Measurements from ENCODE around the gene DEFB113.

DEFB113 gene

GRCh38 chr6:49937017-49937416 lies 32.4 kb downstream of the DEFB113 start:
- no peak for TF ChIP-seq ZFX (IDR thresholded peaks at IDR 0.05)
- no peak for TF ChIP-seq CTCF (conservative IDR thresholded peaks at IDR 0.05)
- no peak overlapping the region for H3K27ac ChIP-seq

- H3K27ac ChIP-seq, result no peak overlapping the region
- TF ChIP-seq CTCF (conservative IDR thresholded peaks at IDR 0.05) (no peak), ZFX (IDR thresholded peaks at IDR 0.05) (no peak)
These were observed 34.0 kb downstream of the DEFB113 start for GRCh38 chr6:49935387-49935786.

- TF ChIP-seq CTCF (conservative IDR thresholded peaks at IDR 0.05), result no peak
- TF ChIP-seq ZFX (IDR thresholded peaks at IDR 0.05), result no peak
These were observed 34.7 kb downstream of the DEFB113 start for GRCh38 chr6:49934770-49935169.

GRCh38 chr6:49933526-49933925 lies 35.9 kb downstream of the DEFB113 start:
- TF ChIP-seq ZFX (IDR thresholded peaks at IDR 0.05) (no peak), CTCF (conservative IDR thresholded peaks at IDR 0.05) (no peak)
- H3K27ac ChIP-seq, result no peak overlapping the region

More at GRCh38 chr6:49934770-49935169, 34.7 kb downstream of the DEFB113 start:
- H3K27ac ChIP-seq, result no peak overlapping the region

DNA sequence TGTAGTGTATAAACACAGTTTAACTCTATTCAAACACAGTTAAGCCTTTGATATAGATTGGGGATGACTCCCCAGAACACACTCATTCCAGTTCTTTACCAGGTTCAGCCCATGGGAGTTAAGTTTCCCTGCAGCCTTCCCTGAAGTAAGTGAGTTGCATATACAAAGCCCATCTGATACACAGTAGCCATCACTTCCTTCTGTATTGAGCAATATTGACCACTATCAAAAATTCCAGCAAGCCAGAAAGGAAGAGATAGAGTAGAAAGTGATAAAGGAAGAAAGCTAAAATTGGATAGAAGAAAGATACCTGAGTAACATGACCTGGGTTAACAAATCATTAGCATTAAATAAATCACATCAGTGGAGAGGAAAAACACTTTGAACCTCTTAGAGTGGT lies 40.1 kb downstream of the DEFB113 start:
- no peak overlapping the region for H3K27ac ChIP-seq
- TF ChIP-seq ZFX (IDR thresholded peaks at IDR 0.05), result no peak

GRCh38 chr6:49923826-49924225 lies 45.6 kb downstream of the DEFB113 start:
- no peak; the same call in 1 of the 2 replicates for TF ChIP-seq CTCF (conservative IDR thresholded peaks at IDR 0.05)
- H3K27ac ChIP-seq, result no peak overlapping the region

DNA sequence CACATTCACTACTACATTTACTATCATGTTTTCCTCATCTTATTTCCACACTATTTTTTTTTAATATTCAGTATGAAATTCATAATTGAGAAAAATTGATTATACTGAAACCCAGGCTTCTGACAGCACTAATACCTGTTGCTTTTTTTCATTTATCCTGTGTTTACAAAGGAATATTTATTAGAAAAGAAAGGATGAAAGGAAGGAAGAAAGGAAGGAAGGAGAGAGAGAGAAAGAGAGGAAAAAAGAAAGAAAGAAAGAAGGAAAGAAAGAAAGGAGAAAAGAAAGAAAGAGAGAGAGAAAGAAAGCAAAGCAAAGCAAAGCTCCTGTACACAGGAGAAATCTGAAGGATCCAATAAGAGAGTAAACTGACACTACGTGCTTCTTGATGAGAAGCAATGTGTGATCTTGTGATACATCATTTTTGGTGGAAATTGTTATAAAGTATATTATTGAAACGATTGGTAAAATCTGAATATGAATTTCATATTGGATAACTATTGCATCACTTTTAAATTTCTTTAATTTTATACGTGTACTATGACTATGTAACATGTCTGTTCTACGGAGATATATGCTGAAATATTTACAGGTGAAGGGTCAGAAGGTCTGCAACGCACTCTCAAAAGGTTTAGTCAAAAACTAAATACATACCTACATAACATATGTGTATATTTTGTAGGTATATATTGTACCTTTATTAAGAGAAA lies 49.3 kb downstream of the DEFB113 start:
- TF ChIP-seq ZFX (IDR thresholded peaks at IDR 0.05) (no peak), CTCF (conservative IDR thresholded peaks at IDR 0.05) (no peak)
- no peak overlapping the region for H3K27ac ChIP-seq

- TF ChIP-seq ZFX (IDR thresholded peaks at IDR 0.05) (no peak), CTCF (conservative IDR thresholded peaks at IDR 0.05) (no peak)
- no peak overlapping the region for H3K27ac ChIP-seq
These were observed 50.2 kb downstream of the DEFB113 start for GRCh38 chr6:49919261-49919660.

All from C4-2B (cell line).